PC-9 (cell line): ENCODE data around the gene BTAF1.

ENCODE experiments used
- EZH2 ChIP-seq: fragments of 200-600 bp; sonication (generic); IDR thresholded peaks from 2 replicates; pipeline ENCODE4 v1.8.0; 2017; ENCODE audit warnings: antibody characterized with exemption, low read depth
- TF ChIP-seq, protein P1 (sequence below): fragments of 200-600 bp; sonication (generic); conservative IDR thresholded peaks from 2 replicates; pipeline ENCODE4 v1.6.1; 2017; ENCODE audit warnings: mixed run types, antibody characterized with exemption, mild to moderate bottlenecking, moderate library complexity

DNA sequence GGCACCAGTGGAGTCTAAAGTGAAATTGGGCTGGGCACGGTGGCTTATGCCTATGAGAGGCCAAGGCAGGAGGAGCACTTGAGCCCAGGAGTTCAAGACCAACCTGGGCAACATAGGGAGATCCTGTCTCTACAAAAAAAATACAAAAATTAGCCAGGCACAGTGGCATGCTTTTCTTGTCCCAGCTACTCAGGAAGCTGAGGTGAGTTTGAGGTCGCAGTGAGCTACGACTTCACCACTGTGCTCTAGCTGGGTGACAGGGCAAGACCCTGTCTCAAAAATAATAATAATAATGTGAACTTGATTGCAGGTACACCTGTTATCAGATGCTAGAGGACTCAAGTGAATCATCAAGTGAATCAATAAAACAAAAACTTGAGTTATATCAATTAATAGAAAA is 108.0 kb downstream of the BTAF1 start:
- TF ChIP-seq, protein P1, sequence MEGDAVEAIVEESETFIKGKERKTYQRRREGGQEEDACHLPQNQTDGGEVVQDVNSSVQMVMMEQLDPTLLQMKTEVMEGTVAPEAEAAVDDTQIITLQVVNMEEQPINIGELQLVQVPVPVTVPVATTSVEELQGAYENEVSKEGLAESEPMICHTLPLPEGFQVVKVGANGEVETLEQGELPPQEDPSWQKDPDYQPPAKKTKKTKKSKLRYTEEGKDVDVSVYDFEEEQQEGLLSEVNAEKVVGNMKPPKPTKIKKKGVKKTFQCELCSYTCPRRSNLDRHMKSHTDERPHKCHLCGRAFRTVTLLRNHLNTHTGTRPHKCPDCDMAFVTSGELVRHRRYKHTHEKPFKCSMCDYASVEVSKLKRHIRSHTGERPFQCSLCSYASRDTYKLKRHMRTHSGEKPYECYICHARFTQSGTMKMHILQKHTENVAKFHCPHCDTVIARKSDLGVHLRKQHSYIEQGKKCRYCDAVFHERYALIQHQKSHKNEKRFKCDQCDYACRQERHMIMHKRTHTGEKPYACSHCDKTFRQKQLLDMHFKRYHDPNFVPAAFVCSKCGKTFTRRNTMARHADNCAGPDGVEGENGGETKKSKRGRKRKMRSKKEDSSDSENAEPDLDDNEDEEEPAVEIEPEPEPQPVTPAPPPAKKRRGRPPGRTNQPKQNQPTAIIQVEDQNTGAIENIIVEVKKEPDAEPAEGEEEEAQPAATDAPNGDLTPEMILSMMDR, result no peak
- TF ChIP-seq EZH2, result no peak
